SK-N-SH (cell line): ENCODE data around the gene MAGEA11. TPM values are rescaled to one million over a fixed set of nuclear protein-coding genes. Genes with fewer than 3 reads are reported as not detected.

ENCODE experiments used
- CTCF ChIA-PET: fragments of 300-600, 350-600 bp; formaldehyde crosslinking; extraction: SDS; loops from one replicate; lab custom pipeline; 2021; lab: Yijun Ruan, JAX
- POLR2A ChIA-PET: fragments of 350-600 bp; sonication (Branson Sonifier 250); formaldehyde crosslinking; extraction: SDS; loops from one replicate; lab custom pipeline; 2020; ENCODE audit warnings: antibody characterized with exemption, inconsistent platforms; lab: Yijun Ruan, JAX
- DNase-seq: peaks from one replicate; pipeline ENCODE4 v3.0.0; 2012
- H2AFZ ChIP-seq: fragments of 200-600 bp; sonication (generic); 2 replicates; pipeline ENCODE4 v1.8.1; 2016; ENCODE audit warnings: antibody characterized with exemption, mild to moderate bottlenecking, low read depth
- H3F3A ChIP-seq: fragments of 200-600 bp; sonication (generic); replicated peaks from 2 replicates; pipeline ENCODE3; 2016; ENCODE audit warnings: antibody characterized with exemption, mild to moderate bottlenecking; ENCODE audit not compliant: insufficient read depth
- H3K27ac ChIP-seq, 2 experiments: fragments of 200-500 bp in 1 of 2; fragments of 200-600 bp in 1 of 2; sonication (Bioruptor generic) in 1 of 2; sonication (generic), shearing (Covaris generic) in 1 of 2; 2 replicates each; pipeline versions ENCODE4 v1.5.1 to v1.6.1; 2014 to 2016; ENCODE audit warnings: low read depth in 2 of 2, inconsistent platforms in 1 of 2, low read length in 1 of 2, mild to moderate bottlenecking in 1 of 2, mixed read lengths in 1 of 2
- H3K27me3 ChIP-seq: fragments of 200-600 bp; sonication (generic), shearing (Covaris generic); 2 replicates; pipeline ENCODE4 v1.6.1; 2016; ENCODE audit warnings: mixed run types; ENCODE audit not compliant: insufficient read depth
- H3K36me3 ChIP-seq, 2 experiments: fragments of 200-500 bp in 1 of 2; fragments of 200-600 bp in 1 of 2; sonication (Bioruptor generic) in 1 of 2; sonication (generic) in 1 of 2; replicated peaks in 1 of 2; 2 replicates each; pipeline versions ENCODE3 to v1.5.1; 2014 to 2016; ENCODE audit warnings: low read length in 1 of 2, mild to moderate bottlenecking in 1 of 2; ENCODE audit not compliant: insufficient read depth in 2 of 2, control insufficient read depth in 1 of 2
- H3K4me1 ChIP-seq, 2 experiments: fragments of 200-500 bp in 1 of 2; fragments of 200-600 bp in 1 of 2; sonication (Bioruptor generic) in 1 of 2; sonication (generic), shearing (Covaris generic) in 1 of 2; 2 replicates each; pipeline versions ENCODE4 v1.5.1 to v1.6.1; 2014 to 2016; ENCODE audit warnings: low read depth in 1 of 2, low read length in 1 of 2, mixed run types in 1 of 2; ENCODE audit not compliant: insufficient read depth in 2 of 2, control insufficient read depth in 1 of 2
- H3K4me2 ChIP-seq: fragments of 200-600 bp; sonication (generic), shearing (Covaris generic); 2 replicates; pipeline ENCODE4 v1.6.1; 2017; ENCODE audit warnings: mixed run types
- H3K4me3 ChIP-seq, 2 experiments: fragments of 200-500 bp in 1 of 2; fragments of 200-600 bp in 1 of 2; sonication (Bioruptor generic) in 1 of 2; sonication (generic), shearing (Covaris generic) in 1 of 2; 2 replicates each; pipeline versions ENCODE4 v1.5.1 to v1.8.1; 2014 to 2016; ENCODE audit warnings: low read depth in 2 of 2, inconsistent platforms in 1 of 2, low read length in 1 of 2, mild to moderate bottlenecking in 1 of 2, mixed read lengths in 1 of 2, moderate library complexity in 1 of 2
- H3K79me2 ChIP-seq: fragments of 200-600 bp; sonication (generic); 2 replicates; pipeline ENCODE4 v1.8.1; 2017; ENCODE audit warnings: mild to moderate bottlenecking; ENCODE audit not compliant: insufficient read depth
- H3K9ac ChIP-seq: fragments of 200-600 bp; sonication (generic); 2 replicates; pipeline ENCODE4 v1.6.1; 2017; ENCODE audit warnings: mixed run types
- H3K9me2 ChIP-seq: fragments of 200-600 bp; sonication (generic); 2 replicates; pipeline ENCODE4 v1.6.1; 2017; ENCODE audit warnings: mixed run types
- H3K9me3 ChIP-seq: fragments of 200-600 bp; sonication (generic); 2 replicates; pipeline ENCODE4 v1.6.1; 2017; ENCODE audit warnings: mixed run types, mild to moderate bottlenecking, moderate library complexity
- H4K20me1 ChIP-seq: fragments of 200-600 bp; sonication (generic); 2 replicates; pipeline ENCODE4 v1.6.1; 2017; ENCODE audit warnings: mild to moderate bottlenecking, mixed run types; ENCODE audit not compliant: insufficient read depth
- FOXJ3 ChIP-seq: sonication (generic); formaldehyde crosslinking; IDR thresholded peaks from 2 replicates; pipeline ENCODE4 v1.5.1; 2020; ENCODE audit warnings: mild to moderate bottlenecking, missing genetic modification reagents
- TEAD4 ChIP-seq: IDR thresholded peaks from 2 replicates; pipeline ENCODE4 v1.4.0; 2012; ENCODE audit warnings: mild to moderate bottlenecking, borderline replicate concordance; ENCODE audit not compliant: insufficient read depth
- WGBS: methylation state at CpG from one replicate; pipeline ENCODE4 v1.1.6; 2017; ENCODE audit warnings: low lambda C conversion rate; 5-methylcytosine and 5-hydroxymethylcytosine counted together
- polyA plus RNA-seq, 3 experiments: library from polyadenylated mRNA; depleted of rRNA; stranded (reverse); fragments of >200 nt; gene quantifications; 2 replicates each; pipeline ENCODE4 v1.2.3, GENCODE V29; 2012
- small RNA-seq, 7 experiments: library from RNA; depleted of rRNA; stranded (forward); fragments of <200 nt; gene quantifications; one replicate each; pipeline ENCODE3, GENCODE V24; 2012

Gene MAGEA11
- polyA plus RNA-seq, 1 of the 3 experiments (the other 2 are of a cell fraction): 0.03 TPM

- H3K9ac ChIP-seq: no peak overlapping the region
- no peaks in the 10 kb centered on the region for H3K79me2 ChIP-seq
- H4K20me1 ChIP-seq: no peaks in the 10 kb centered on the region
- no peaks in the 10 kb centered on the region for H3K4me1 ChIP-seq
- H3F3A ChIP-seq: no peaks in the 10 kb centered on the region
- WGBS: 17% methylated on average over 4 of the region's 11 CpGs
- H3K9me2 ChIP-seq: no peaks in the 10 kb centered on the region
- ChIA-PET POLR2A (no interaction called here), CTCF (no interaction called here)
- no peak overlapping the region for H3K27ac ChIP-seq
- no peaks in the 10 kb centered on the region for H3K36me3 ChIP-seq
- H2AFZ ChIP-seq: no peak overlapping the region
- H3K27me3 ChIP-seq: peaks cover 10% of the 10 kb centered on the region; the same call in 1 of the 2 replicates
- no peaks in the 10 kb centered on the region for H3K9me3 ChIP-seq
- H3K4me2 ChIP-seq: no peak overlapping the region
- DNase-seq: no peak
- H3K4me3 ChIP-seq: no peak overlapping the region
- no peak for TF ChIP-seq TEAD4
- no peak for TF ChIP-seq FOXJ3 (CRISPR knock-in tag)
- TF ChIP-seq, all 33 proteins: peak for 0
These were observed 51.1 kb downstream of the MAGEA11 start for GRCh38 chrX:149762696-149763614.

Small RNA genes within 50 kb of the gene (small RNA-seq; reads per million reads assigned to genes)
- 0 reads per million in 7 experiments for gene AC244098.1
- 0 reads per million in 7 experiments for gene AC244098.2
- gene AC244098.3: 0 to 1.1 (median 0) reads per million in 7 experiments

Other genes starting within 250 kb of the MAGEA11 start
- 78.4 and 103 TPM in 2 replicates for gene IDS, start 206.8 kb upstream of the MAGEA11 start, polyA plus RNA-seq (2012; rRNA removed)
- 16.3 and 16.5 TPM in 2 replicates for gene EOLA1, start 171.0 kb upstream of the MAGEA11 start, polyA plus RNA-seq (2012; rRNA removed)
- gene HSFX3, start 162.1 kb upstream of the MAGEA11 start, polyA plus RNA-seq (2012; rRNA removed): not detected in 2 replicates
- 0.37 and 0.38 TPM in 2 replicates for gene MAGEA9B, start 124.6 kb upstream of the MAGEA11 start, polyA plus RNA-seq (2012; rRNA removed)
- 0.06 and 0.07 TPM in 2 replicates for gene HSFX2, start 116.7 kb upstream of the MAGEA11 start, polyA plus RNA-seq (2012; rRNA removed)
- 11.9 and 13.8 TPM in 2 replicates for gene TMEM185A, start 80.3 kb upstream of the MAGEA11 start, polyA plus RNA-seq (2012; rRNA removed)
- 0.05 and 0.12 TPM in 2 replicates for gene HSFX1, start 62.0 kb downstream of the MAGEA11 start, polyA plus RNA-seq (2012; rRNA removed)
- not detected in 2 replicates for gene MAGEA9, start 69.9 kb downstream of the MAGEA11 start, polyA plus RNA-seq (2012; rRNA removed)
- gene MAGEA8, start 169.1 kb downstream of the MAGEA11 start, polyA plus RNA-seq (2012; rRNA removed): 0.15 and 0.20 TPM in 2 replicates
- gene HSFX4, start 217.5 kb downstream of the MAGEA11 start, polyA plus RNA-seq (2012; rRNA removed): not detected in 2 replicates
- gene EOLA2, start 226.4 kb downstream of the MAGEA11 start, polyA plus RNA-seq (2012; rRNA removed): 43.4 and 45.2 TPM in 2 replicates